CD14-positive monocyte (primary cell): ENCODE data around the gene TDRKH. TPM values are rescaled to one million over a fixed set of nuclear protein-coding genes. Genes with fewer than 3 reads are reported as not detected.

Experiments
- DNase-seq, 3 donors: peaks; one replicate each; pipeline ENCODE4 v3.0.0-alpha.2; 2011 to 2022
- H2AFZ ChIP-seq: 2 replicates; pipeline ENCODE4 v1.6.0; 2012; ENCODE audit warnings: mild to moderate bottlenecking, low read depth, low read length, inconsistent platforms; ENCODE audit not compliant: insufficient read depth, poor library complexity, severe bottlenecking
- H3K27ac ChIP-seq, 2 donors: 1 replicate in 1 of 2; 2 replicates in 1 of 2; pipeline ENCODE4 v1.5.1; 2012 to 2013; ENCODE audit warnings: low read length in 2 of 2, control low read depth in 1 of 2, inconsistent platforms in 1 of 2, low read depth in 1 of 2, mild to moderate bottlenecking in 1 of 2
- H3K27me3 ChIP-seq, 2 donors: one replicate each; pipeline versions ENCODE4 v1.6.0 to v1.6.1; 2011 to 2013; ENCODE audit warnings: low read length in 2 of 2; ENCODE audit not compliant: control insufficient read depth in 2 of 2, insufficient read depth in 2 of 2
- H3K36me3 ChIP-seq, 2 donors: replicated peaks in 1 of 2; 1 replicate in 1 of 2; 2 replicates in 1 of 2; pipeline versions ENCODE4 v1.5.1 to v1.6.1; 2012 to 2013; ENCODE audit warnings: low read length in 2 of 2, control low read depth in 1 of 2, inconsistent platforms in 1 of 2, mild to moderate bottlenecking in 1 of 2; ENCODE audit not compliant: insufficient read depth in 2 of 2, control insufficient read depth in 1 of 2
- H3K4me1 ChIP-seq, 2 donors: 1 replicate in 1 of 2; 2 replicates in 1 of 2; pipeline versions ENCODE4 v1.5.1 to v1.6.1; 2012 to 2013; ENCODE audit warnings: low read length in 2 of 2, control low read depth in 1 of 2, inconsistent platforms in 1 of 2, mild to moderate bottlenecking in 1 of 2, moderate library complexity in 1 of 2; ENCODE audit not compliant: insufficient read depth in 2 of 2, control insufficient read depth in 1 of 2
- H3K4me2 ChIP-seq: replicated peaks from 2 replicates; pipeline ENCODE3; 2012; ENCODE audit warnings: low read length, moderate library complexity, mild to moderate bottlenecking; ENCODE audit not compliant: poor library complexity, severe bottlenecking; ENCODE audit errors: extremely low read depth
- H3K4me3 ChIP-seq, 3 experiments: fragments of 200-600 bp in 1 of 3; sonication (generic) in 1 of 3; replicated peaks in 1 of 3; 1 replicate in 2 of 3; 2 replicates in 1 of 3; pipeline ENCODE4 v1.5.1; 2011 to 2013; ENCODE audit warnings: low read length in 3 of 3, mild to moderate bottlenecking in 3 of 3, control low read depth in 2 of 3, low read depth in 2 of 3, inconsistent platforms in 1 of 3, moderate library complexity in 1 of 3
- H3K79me2 ChIP-seq: 2 replicates; pipeline ENCODE4 v1.6.0; 2012; ENCODE audit warnings: mild to moderate bottlenecking, control low read depth, inconsistent platforms, low read length, moderate library complexity; ENCODE audit not compliant: insufficient read depth
- H3K9ac ChIP-seq: 2 replicates; pipeline ENCODE4 v1.6.0; 2017; ENCODE audit warnings: low read length, mild to moderate bottlenecking; ENCODE audit not compliant: insufficient read depth, poor library complexity, severe bottlenecking
- H3K9me3 ChIP-seq, 2 donors: replicated peaks in 1 of 2; 1 replicate in 1 of 2; 2 replicates in 1 of 2; pipeline versions ENCODE4 v1.5.1 to v1.6.1; 2012 to 2013; ENCODE audit warnings: low read length in 2 of 2, control low read depth in 1 of 2; ENCODE audit not compliant: control insufficient read depth in 1 of 2, insufficient read depth in 1 of 2
- H4K20me1 ChIP-seq: 2 replicates; pipeline ENCODE4 v1.6.0; 2012; ENCODE audit warnings: mild to moderate bottlenecking, low read length, control low read depth, moderate library complexity; ENCODE audit not compliant: insufficient read depth
- H3K27ac Mint-ChIP-seq, 7 donors: one replicate each; pipeline ENCODE4 v1.8.0; 2020; ENCODE audit warnings: mild to moderate bottlenecking in 7 of 7, mixed read lengths in 7 of 7, moderate library complexity in 6 of 7, inconsistent platforms in 2 of 7
- H3K27me3 Mint-ChIP-seq, 3 donors: one replicate each; pipeline ENCODE4 v1.8.0; 2021 to 2022; ENCODE audit warnings: low read depth in 3 of 3, mild to moderate bottlenecking in 3 of 3, mixed read lengths in 3 of 3, moderate library complexity in 3 of 3, inconsistent platforms in 1 of 3
- H3K36me3 Mint-ChIP-seq, 2 donors: one replicate each; pipeline ENCODE4 v1.8.0; 2020; ENCODE audit warnings: mixed read lengths in 2 of 2, inconsistent platforms in 1 of 2, mild to moderate bottlenecking in 1 of 2
- H3K4me1 Mint-ChIP-seq: one replicate; pipeline ENCODE4 v1.8.0; 2020; ENCODE audit warnings: mild to moderate bottlenecking, mixed read lengths
- H3K4me3 Mint-ChIP-seq, 2 donors: one replicate each; pipeline ENCODE4 v1.8.0; 2020; ENCODE audit warnings: mild to moderate bottlenecking in 2 of 2, mixed read lengths in 2 of 2, moderate library complexity in 1 of 2
- H3K9me3 Mint-ChIP-seq, 7 donors: one replicate each; pipeline ENCODE4 v1.8.0; 2020 to 2022; ENCODE audit warnings: mixed read lengths in 7 of 7, mild to moderate bottlenecking in 6 of 7, moderate library complexity in 6 of 7, inconsistent platforms in 2 of 7
- WGBS: methylation state at CpG from one replicate; pipeline ENCODE4 v1.1.5; 2013; ENCODE audit warnings: missing lambda C conversion rate; ENCODE audit not compliant: insufficient coverage; 5-methylcytosine and 5-hydroxymethylcytosine counted together
- intact Hi-C, 2 donors: fragments of 100-400 bp; cut with micrococcal nuclease; formaldehyde crosslinking; loops; one replicate each; pipeline versions ENCODE4 v1.15.0 to v1.15.1; 2023
- polyA plus RNA-seq, 3 donors: library from polyadenylated mRNA; depleted of rRNA in 1 of 3; unstranded in 2 of 3; stranded (reverse) in 1 of 3; fragments of 300-500 nt in 2 of 3; fragments of >200 nt in 1 of 3; fragmentation: Illumina TruSeq in 2 of 3; gene quantifications; 1 replicate in 2 of 3; 2 replicates in 1 of 3; pipeline ENCODE4 v1.2.3, GENCODE V29; 2012 to 2021
- TF ChIP-seq, protein P1 (sequence below): fragments of 200-600 bp; IDR thresholded peaks from one replicate; pipeline ENCODE4 v1.8.0; 2022; ENCODE audit warnings: antibody characterized with exemption, mild to moderate bottlenecking

Gene TDRKH
- polyA plus RNA-seq, 3 donors = 0.72 to 1.6 (median 1.1) TPM

DNA sequence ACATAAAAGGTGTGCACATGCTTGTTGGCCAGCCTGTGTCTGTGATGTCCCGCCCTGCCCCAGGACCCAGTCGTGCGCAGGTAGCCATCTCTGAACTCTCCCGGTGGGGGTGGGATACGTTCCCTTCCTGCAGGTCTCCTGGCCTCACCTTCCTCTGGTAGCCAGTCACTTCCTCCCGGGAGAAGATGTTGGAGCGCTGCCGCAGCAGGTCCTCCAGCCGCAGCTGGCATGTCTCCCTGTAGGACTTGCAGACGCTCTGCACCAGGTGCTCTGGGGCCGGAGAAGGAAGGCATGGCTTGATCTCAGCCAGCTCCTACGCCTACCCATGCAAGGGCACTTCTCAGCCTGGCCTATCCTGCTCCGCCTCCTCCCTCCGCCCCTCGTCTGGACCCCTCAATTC lies 24.1 kb upstream of the TDRKH start:
- Histone ChIP-seq H3K9ac (no peak overlapping the region), H3K27me3 (no peaks in the 10 kb centered on the region), H2AFZ (no peak overlapping the region), H3K27ac (no peak overlapping the region), H3K79me2 (no peaks in the 10 kb centered on the region), H4K20me1 (no peaks in the 10 kb centered on the region), H3K4me2 (no peak overlapping the region), H3K36me3 (no peaks in the 10 kb centered on the region), H3K9me3 (no peaks in the 10 kb centered on the region), H3K4me1 (peaks cover 10 to 12% of the 10 kb centered on the region in 2 donors), H3K4me3 (no peak overlapping the region)
- peaks cover 21% of the 10 kb centered on the region for H3K4me1 Mint-ChIP-seq
- H3K9me3 Mint-ChIP-seq = no peaks in the 10 kb centered on the region
- DNase-seq = no peak
- no peak overlapping the region for H3K4me3 Mint-ChIP-seq
- H3K27ac Mint-ChIP-seq = no peak overlapping the region
- intact Hi-C loops = no loop called here
- 98% methylated on average over 15 of the region's 15 CpGs for WGBS
- H3K27me3 Mint-ChIP-seq = peaks cover 13 to 18% (median 14%) of the 10 kb centered on the region in 3 donors
- no peaks in the 10 kb centered on the region for H3K36me3 Mint-ChIP-seq
- TF ChIP-seq, protein P1, sequence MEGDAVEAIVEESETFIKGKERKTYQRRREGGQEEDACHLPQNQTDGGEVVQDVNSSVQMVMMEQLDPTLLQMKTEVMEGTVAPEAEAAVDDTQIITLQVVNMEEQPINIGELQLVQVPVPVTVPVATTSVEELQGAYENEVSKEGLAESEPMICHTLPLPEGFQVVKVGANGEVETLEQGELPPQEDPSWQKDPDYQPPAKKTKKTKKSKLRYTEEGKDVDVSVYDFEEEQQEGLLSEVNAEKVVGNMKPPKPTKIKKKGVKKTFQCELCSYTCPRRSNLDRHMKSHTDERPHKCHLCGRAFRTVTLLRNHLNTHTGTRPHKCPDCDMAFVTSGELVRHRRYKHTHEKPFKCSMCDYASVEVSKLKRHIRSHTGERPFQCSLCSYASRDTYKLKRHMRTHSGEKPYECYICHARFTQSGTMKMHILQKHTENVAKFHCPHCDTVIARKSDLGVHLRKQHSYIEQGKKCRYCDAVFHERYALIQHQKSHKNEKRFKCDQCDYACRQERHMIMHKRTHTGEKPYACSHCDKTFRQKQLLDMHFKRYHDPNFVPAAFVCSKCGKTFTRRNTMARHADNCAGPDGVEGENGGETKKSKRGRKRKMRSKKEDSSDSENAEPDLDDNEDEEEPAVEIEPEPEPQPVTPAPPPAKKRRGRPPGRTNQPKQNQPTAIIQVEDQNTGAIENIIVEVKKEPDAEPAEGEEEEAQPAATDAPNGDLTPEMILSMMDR = no peak

DNA sequence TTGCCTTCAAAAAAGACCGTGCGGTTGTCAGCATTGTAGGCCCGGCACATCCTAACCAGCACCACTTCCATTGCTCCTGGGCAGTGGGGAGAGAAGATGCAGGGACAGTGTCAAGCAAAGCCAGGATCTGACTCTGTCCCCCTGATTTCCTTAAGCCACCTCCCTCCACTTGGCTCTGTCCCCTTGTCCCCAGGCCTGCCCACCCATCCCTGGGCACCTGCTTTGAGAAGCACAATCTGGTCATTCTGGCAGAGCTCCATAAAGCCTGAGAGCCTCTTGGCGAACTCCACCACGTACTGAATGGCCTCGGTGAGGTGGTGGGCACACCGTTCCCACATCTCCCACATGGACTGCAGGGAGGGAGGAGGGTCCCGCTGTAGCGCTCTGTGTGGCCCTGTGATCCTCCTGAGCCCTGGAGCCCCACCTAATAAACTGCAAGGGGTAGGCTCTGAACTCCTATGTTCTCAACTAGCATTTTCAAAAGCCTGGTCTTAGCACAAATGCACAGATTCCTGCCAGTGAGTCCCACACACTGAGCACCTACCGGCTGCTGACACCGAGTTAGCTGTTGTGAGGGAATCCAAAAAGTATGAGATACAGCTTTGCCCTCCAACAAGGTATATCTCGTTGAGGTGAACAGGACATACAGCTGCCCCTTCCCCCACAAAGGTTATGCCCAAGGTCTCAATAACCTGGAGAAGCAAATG lies 23.1 kb upstream of the TDRKH start:
- H3K4me1 ChIP-seq = peaks cover 10 to 14% of the 10 kb centered on the region in 2 donors
- H4K20me1 ChIP-seq = no peaks in the 10 kb centered on the region
- H3K27ac ChIP-seq = no peak overlapping the region
- Mint-ChIP-seq H3K27ac (no peak overlapping the region), H3K36me3 (no peaks in the 10 kb centered on the region), H3K27me3 (peaks cover 11 to 20% (median 14%) of the 10 kb centered on the region in 3 donors), H3K9me3 (no peaks in the 10 kb centered on the region), H3K4me3 (no peak overlapping the region), H3K4me1 (peaks cover 24% of the 10 kb centered on the region)
- H3K4me3 ChIP-seq = no peak overlapping the region
- H3K9ac ChIP-seq = no peak overlapping the region
- no peaks in the 10 kb centered on the region for H3K27me3 ChIP-seq
- no peaks in the 10 kb centered on the region for H3K36me3 ChIP-seq
- no peak for DNase-seq
- no peaks in the 10 kb centered on the region for H3K79me2 ChIP-seq
- H3K4me2 ChIP-seq = no peak overlapping the region
- no peaks in the 10 kb centered on the region for H3K9me3 ChIP-seq
- H2AFZ ChIP-seq = no peak overlapping the region
- WGBS = no CpG with 5 or more reads among the region's 12 CpGs
- TF ChIP-seq, protein P1 = no peak
- intact Hi-C loops = no loop called here
